ENCODE results near the gene ZNF418.

- TF ChIP-seq TEAD4 (IDR thresholded peaks at IDR 0.05; ENCODE audit: low read depth, low read length) = no peak
- TF ChIP-seq SAP30 (IDR thresholded peaks at IDR 0.05; ENCODE audit: insufficient read depth, insufficient replicate concordance, low read length) = no peak
- no peak for TF ChIP-seq RXRA (IDR thresholded peaks at IDR 0.05; ENCODE audit: insufficient read depth, low read depth, low read length)
- TF ChIP-seq CTCF (IDR thresholded peaks at IDR 0.05; ENCODE audit: control extremely low read depth in 1 of 3, insufficient read depth in 1 of 3, low read depth in 1 of 3, low read length in 3 of 3) = no peak
- TF ChIP-seq POLR2A (IDR thresholded peaks at IDR 0.05; ENCODE audit: control extremely low read depth in 1 of 2, low read depth in 2 of 2, low read length in 2 of 2) = no peak
- TF ChIP-seq EZH2 (IDR thresholded peaks at IDR 0.05; ENCODE audit: low read depth, low read length, severe bottlenecking) = no peak
- TF ChIP-seq EGR1 (IDR thresholded peaks at IDR 0.05; ENCODE audit: borderline replicate concordance, low read depth, low read length) = no peak
- TF ChIP-seq JUND (IDR thresholded peaks at IDR 0.05; ENCODE audit: low read length) = no peak
- no peak for TF ChIP-seq HDAC6 (IDR thresholded peaks at IDR 0.05; ENCODE audit: low read depth, low read length)
- TF ChIP-seq ZNF274 (IDR thresholded peaks at IDR 0.05; ENCODE audit: borderline replicate concordance, extremely low read depth, low read length) = no peak
- no peak for TF ChIP-seq EP300 (IDR thresholded peaks at IDR 0.05; ENCODE audit: borderline replicate concordance in 1 of 2, low read depth in 2 of 2, low read length in 2 of 2)
- TF ChIP-seq PHF8 (conservative IDR thresholded peaks at IDR 0.05; ENCODE audit: low read depth, low read length) = no peak
Observed at GRCh38 chr19:57947088-57947418, 11.9 kb upstream of the ZNF418 start.
